Body of pancreas (tissue), 4 donors: ENCODE measurements around the gene SLC22A17. TPM values are rescaled to one million over a fixed set of nuclear protein-coding genes. Genes with fewer than 3 reads are reported as not detected.

Source experiments
- ATAC-seq: fragments of 150-250 bp; one replicate; pipeline ENCODE4 v1.9.1; 2016
- DNase-seq, 4 donors: peaks; one replicate each; pipeline ENCODE4 v3.0.0-alpha.2; 2019
- H3K27ac ChIP-seq, 4 donors: fragments of 200-600 bp; sonication (generic); 1 replicate in 3 of 4; 2 replicates in 1 of 4; pipeline versions ENCODE4 v1.5.1 to v1.6.1; 2016 to 2019; ENCODE audit warnings: mild to moderate bottlenecking in 1 of 4, mixed read lengths in 1 of 4, moderate library complexity in 1 of 4
- H3K27me3 ChIP-seq, 2 donors: fragments of 200-600 bp; sonication (generic); one replicate each; pipeline ENCODE4 v1.6.0; 2016; ENCODE audit warnings: mild to moderate bottlenecking in 1 of 2
- H3K36me3 ChIP-seq, 2 donors: fragments of 200-600 bp; sonication (generic); replicated peaks in 1 of 2; 2 replicates each; pipeline ENCODE4 v1.5.1; 2016; ENCODE audit warnings: low read depth in 2 of 2; ENCODE audit not compliant: insufficient read depth in 1 of 2
- H3K4me1 ChIP-seq: fragments of 200-600 bp; sonication (generic); one replicate; pipeline ENCODE4 v1.6.0; 2016
- H3K4me3 ChIP-seq, 2 donors: fragments of 200-600 bp; sonication (generic); 1 replicate in 1 of 2; 2 replicates in 1 of 2; pipeline ENCODE4 v1.5.1; 2016 to 2019
- H3K9me3 ChIP-seq, 3 donors: fragments of 200-600 bp; sonication (generic); 1 replicate in 2 of 3; 2 replicates in 1 of 3; pipeline ENCODE4 v1.5.1; 2016
- CTCF ChIP-seq, 7 experiments: fragments of 450-650 bp in 4 of 7; fragments of 200-600 bp in 3 of 7; sonication (generic) in 3 of 7; IDR thresholded peaks; one replicate each; pipeline ENCODE4 v1.5.1; 2016 to 2019; ENCODE audit warnings: antibody characterized with exemption in 7 of 7
- POLR2A ChIP-seq, 3 donors: fragments of 450-650 bp; IDR thresholded peaks; one replicate each; pipeline ENCODE4 v1.6.1; 2016; ENCODE audit warnings: antibody characterized with exemption in 3 of 3, mild to moderate bottlenecking in 2 of 3
- WGBS, 2 donors: methylation state at CpG; one replicate each; pipeline ENCODE4 v1.1.5; 2017; 5-methylcytosine and 5-hydroxymethylcytosine counted together
- intact Hi-C: fragments of 100-400 bp; cut with DNase I; formaldehyde crosslinking; loops from one replicate; pipeline ENCODE4 v1.15.1; 2023
- total RNA-seq, 2 donors: library from RNA; depleted of rRNA; stranded (reverse); fragments of >200 nt; gene quantifications; one replicate each; pipeline ENCODE4 v1.1.0, GENCODE V29; 2016

SLC22A17 gene
- total RNA-seq, 2 donors from 2014 or later: 20.8 to 36.6 TPM

- intact Hi-C loops: loop anchor here (10.0 kb wide), 1 partner anchor 105 kb away; no protein-coding TSS in a partner anchor
- Histone ChIP-seq H3K4me3 (no peak overlapping the region), H3K9me3 (no peaks in the 10 kb centered on the region), H3K4me1 (peaks cover 6% of the 10 kb centered on the region), H3K27me3 (peaks cover 0 to 9% of the 10 kb centered on the region in 2 donors), H3K27ac (no peak overlapping the region), H3K36me3 (no peaks in the 10 kb centered on the region)
- TF ChIP-seq CTCF (IDR thresholded peaks at IDR 0.05): no peak
- TF ChIP-seq POLR2A (IDR thresholded peaks at IDR 0.05): no peak
- ATAC-seq: no peak
- 36 to 53% methylated on average over 1 of the region's 1 CpG for WGBS, 2 donors
- no peak for DNase-seq
Measured at GRCh38 chr14:23370221-23370620, 17.5 kb upstream of the SLC22A17 start.

- Histone ChIP-seq H3K36me3 (no peaks in the 10 kb centered on the region), H3K4me3 (no peak overlapping the region), H3K4me1 (peaks cover 11% of the 10 kb centered on the region), H3K27ac (peak overlapping the region in 1 of 4 donors; percentile 30), H3K9me3 (no peaks in the 10 kb centered on the region), H3K27me3 (peaks cover 0 to 20% of the 10 kb centered on the region in 2 donors)
- DNase-seq: peak in 2 of 4 donors; percentile 20
- TF ChIP-seq POLR2A (IDR thresholded peaks at IDR 0.05): no peak
- TF ChIP-seq CTCF (IDR thresholded peaks at IDR 0.05): no peak
- no peak for ATAC-seq
- 58 to 87% methylated on average over 23 to 34 of the region's 34 CpGs for WGBS, 2 donors
- intact Hi-C loops: no loop called here
Measured at GRCh38 chr14:23366426-23366921, 13.8 kb upstream of the SLC22A17 start.

- Histone ChIP-seq H3K27me3 (peaks cover 0 to 20% of the 10 kb centered on the region in 2 donors), H3K9me3 (no peaks in the 10 kb centered on the region), H3K36me3 (no peaks in the 10 kb centered on the region), H3K4me3 (no peak overlapping the region), H3K27ac (peak overlapping the region in 2 of 4 donors; percentile 21 to 30), H3K4me1 (peaks cover 11% of the 10 kb centered on the region)
- ATAC-seq: no peak
- no peak for DNase-seq
- intact Hi-C loops: no loop called here
- TF ChIP-seq CTCF (IDR thresholded peaks at IDR 0.05): no peak
- TF ChIP-seq POLR2A (IDR thresholded peaks at IDR 0.05): peak in 1 of 3 donors; percentile 10
- WGBS, 2 donors: 13 to 28% methylated on average over 24 to 48 of the region's 51 CpGs
Measured at GRCh38 chr14:23365732-23366425, 13.2 kb upstream of the SLC22A17 start.

- Histone ChIP-seq H3K4me1 (peaks cover 11% of the 10 kb centered on the region), H3K27ac (peak within 1 kb of the TSS in 2 of 4 donors; percentile 21 to 45), H3K27me3 (peaks cover 0 to 20% of the 10 kb centered on the region in 2 donors), H3K9me3 (no peaks in the 10 kb centered on the region), H3K4me3 (no peak within 1 kb of the TSS), H3K36me3 (no peaks in the 10 kb centered on the region)
- ATAC-seq (peak; percentile 41), DNase-seq (peak in 1 of 4 donors; percentile 24)
- no peak for TF ChIP-seq POLR2A (IDR thresholded peaks at IDR 0.05)
- no peak for TF ChIP-seq CTCF (IDR thresholded peaks at IDR 0.05)
- 13 to 62% methylated on average over 10 to 73 of the region's 74 CpGs for WGBS, 2 donors
- intact Hi-C loops: no loop called here
Measured at GRCh38 chr14:23365036-23365731, 12.5 kb upstream of the SLC22A17 start, which contains the start of gene EFS. Gene EFS (minus strand): TSS chr14:23365172. CDS start chr14:23365025, 147 bp downstream.
